ENCODE data around the gene PNMA5. TPM values are rescaled to one million over a fixed set of nuclear protein-coding genes. Genes with fewer than 3 reads are reported as not detected.

The PNMA5 gene
- total and polyA plus RNA-seq, 4 donors, result 0.09 TPM; not detected in 3

DNA sequence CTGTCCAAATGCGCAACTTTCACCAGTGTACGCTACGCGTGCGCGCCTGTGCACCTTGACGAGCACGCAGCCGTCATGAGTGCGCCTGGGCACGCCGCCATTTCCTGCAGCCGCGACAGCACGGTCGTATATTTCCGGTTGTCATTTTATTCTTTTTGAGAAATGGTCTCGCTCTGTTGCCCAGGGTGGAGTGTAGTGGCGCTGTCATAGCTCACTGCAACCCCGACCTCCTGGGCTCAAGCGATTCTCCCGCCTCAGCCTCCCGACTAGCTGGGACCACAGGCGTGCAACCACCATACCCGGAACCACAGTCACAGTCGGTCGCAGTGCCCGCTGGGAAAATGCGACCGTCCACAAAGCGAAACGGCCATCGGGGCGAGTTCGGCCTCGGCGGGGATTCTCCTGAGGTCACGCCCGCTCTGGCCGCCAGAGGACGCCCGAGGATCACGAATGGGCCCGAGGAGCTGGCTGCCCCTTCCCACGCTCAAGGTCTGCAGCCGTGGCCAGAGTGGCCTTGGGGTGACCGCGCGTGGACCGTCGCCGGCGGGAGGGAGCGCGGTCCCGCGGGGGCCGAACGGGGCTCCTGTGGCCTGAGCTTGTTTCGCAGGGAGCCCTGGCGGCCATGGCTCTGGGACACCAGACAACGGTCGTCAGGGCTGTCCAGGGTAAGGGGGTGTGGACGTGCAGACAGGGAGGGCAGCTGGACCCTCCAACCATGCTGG lies 38.6 kb upstream of the PNMA5 start (continued):
- TF ChIP-seq RAD21 (IDR thresholded peaks at IDR 0.05) (peak; percentile 85 to 95), TAF1 (conservative IDR thresholded peaks at IDR 0.05) (no peak), NR2F2 (IDR thresholded peaks at IDR 0.05) (no peak), FOXA2 (IDR thresholded peaks at IDR 0.05) (no peak), SP1 (IDR thresholded peaks at IDR 0.05) (no peak), EGR1 (IDR thresholded peaks at IDR 0.05; ENCODE audit: low read depth in 2 of 2) (no peak)
- TF ChIP-seq, protein P1, sequence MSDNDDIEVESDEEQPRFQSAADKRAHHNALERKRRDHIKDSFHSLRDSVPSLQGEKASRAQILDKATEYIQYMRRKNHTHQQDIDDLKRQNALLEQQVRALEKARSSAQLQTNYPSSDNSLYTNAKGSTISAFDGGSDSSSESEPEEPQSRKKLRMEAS (IDR thresholded peaks at IDR 0.05), result no peak

DNA sequence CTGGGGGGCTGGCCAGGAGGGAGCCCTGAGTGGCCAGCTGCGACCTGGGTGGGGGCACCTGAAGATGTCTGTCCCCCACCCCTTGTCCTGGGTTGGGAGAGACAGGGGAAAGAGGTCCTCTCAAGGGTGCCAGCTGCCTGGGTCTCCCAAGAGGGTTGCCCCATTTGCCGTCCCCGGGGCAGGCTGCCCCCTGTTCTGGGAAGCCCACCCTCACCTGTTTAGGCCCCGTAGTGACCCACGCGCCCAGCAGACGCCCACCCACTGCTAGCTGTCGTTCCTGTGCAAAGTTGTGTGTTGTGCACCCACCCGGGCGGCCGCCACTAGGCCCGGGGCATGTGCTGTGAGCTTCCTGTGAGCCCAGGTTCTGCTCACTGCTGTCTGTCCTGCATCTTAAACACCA lies 36.9 kb upstream of the PNMA5 start:
- Histone ChIP-seq H3K4me1 (ENCODE audit: control insufficient read depth in 4 of 4, insufficient read depth in 4 of 4, low read length in 3 of 4) (peaks cover 0 to 6% (median 3%) of the 10 kb centered on the region in 4 donors), H3K4me3 (ENCODE audit: low read depth in 1 of 3, low read length in 3 of 3) (no peak overlapping the region), H3K9me3 (ENCODE audit: control insufficient read depth in 4 of 4, low read length in 3 of 4) (no peaks in the 10 kb centered on the region), H3K27me3 (ENCODE audit: control insufficient read depth in 4 of 4, insufficient read depth in 4 of 4, low read length in 3 of 4) (no peaks in the 10 kb centered on the region), H3K36me3 (ENCODE audit: control insufficient read depth in 4 of 4, insufficient read depth in 3 of 4, low read depth in 1 of 4, low read length in 3 of 4) (no peaks in the 10 kb centered on the region), H3K9ac (ENCODE audit: low read depth in 1 of 2, low read length in 2 of 2) (no peak overlapping the region), H3K27ac (ENCODE audit: low read depth in 1 of 2, low read length in 2 of 2) (no peak overlapping the region)
- no peak for TF ChIP-seq EGR1 (IDR thresholded peaks at IDR 0.05; ENCODE audit: low read depth in 2 of 2)
- no peak for TF ChIP-seq RAD21 (IDR thresholded peaks at IDR 0.05)
- TF ChIP-seq, protein P2, sequence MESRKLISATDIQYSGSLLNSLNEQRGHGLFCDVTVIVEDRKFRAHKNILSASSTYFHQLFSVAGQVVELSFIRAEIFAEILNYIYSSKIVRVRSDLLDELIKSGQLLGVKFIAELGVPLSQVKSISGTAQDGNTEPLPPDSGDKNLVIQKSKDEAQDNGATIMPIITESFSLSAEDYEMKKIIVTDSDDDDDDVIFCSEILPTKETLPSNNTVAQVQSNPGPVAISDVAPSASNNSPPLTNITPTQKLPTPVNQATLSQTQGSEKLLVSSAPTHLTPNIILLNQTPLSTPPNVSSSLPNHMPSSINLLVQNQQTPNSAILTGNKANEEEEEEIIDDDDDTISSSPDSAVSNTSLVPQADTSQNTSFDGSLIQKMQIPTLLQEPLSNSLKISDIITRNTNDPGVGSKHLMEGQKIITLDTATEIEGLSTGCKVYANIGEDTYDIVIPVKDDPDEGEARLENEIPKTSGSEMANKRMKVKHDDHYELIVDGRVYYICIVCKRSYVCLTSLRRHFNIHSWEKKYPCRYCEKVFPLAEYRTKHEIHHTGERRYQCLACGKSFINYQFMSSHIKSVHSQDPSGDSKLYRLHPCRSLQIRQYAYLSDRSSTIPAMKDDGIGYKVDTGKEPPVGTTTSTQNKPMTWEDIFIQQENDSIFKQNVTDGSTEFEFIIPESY (IDR thresholded peaks at IDR 0.05), result no peak
- TF ChIP-seq, protein P3, sequence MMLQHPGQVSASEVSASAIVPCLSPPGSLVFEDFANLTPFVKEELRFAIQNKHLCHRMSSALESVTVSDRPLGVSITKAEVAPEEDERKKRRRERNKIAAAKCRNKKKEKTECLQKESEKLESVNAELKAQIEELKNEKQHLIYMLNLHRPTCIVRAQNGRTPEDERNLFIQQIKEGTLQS (IDR thresholded peaks at IDR 0.05), result no peak
- WGBS, result 93% methylated on average over 12 of the region's 12 CpGs
- no peak for DNase-seq (ENCODE audit: low spot score)

DNA sequence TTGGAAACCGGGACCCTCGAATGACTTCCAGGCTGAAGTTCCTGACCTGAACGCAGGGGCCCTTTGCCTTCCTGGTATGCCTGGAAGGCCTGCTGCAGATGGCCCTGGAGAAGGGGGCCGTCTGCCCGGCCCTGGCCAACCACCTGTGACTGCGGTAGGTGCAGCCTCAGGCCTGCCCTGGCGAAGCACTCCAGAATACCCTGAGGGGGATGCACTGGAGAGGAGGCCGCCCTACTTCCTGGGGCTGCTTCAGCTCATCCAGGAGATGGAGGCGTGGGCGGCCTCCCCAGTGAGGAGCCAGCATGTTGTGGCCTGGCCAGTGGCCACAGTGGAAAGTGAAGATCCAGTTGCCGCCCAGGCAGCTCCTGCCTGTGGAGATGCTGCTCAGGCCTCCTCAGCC lies 36.0 kb upstream of the PNMA5 start:
- Histone ChIP-seq H3K36me3 (ENCODE audit: control insufficient read depth in 4 of 4, insufficient read depth in 3 of 4, low read depth in 1 of 4, low read length in 3 of 4) (no peaks in the 10 kb centered on the region), H3K27me3 (ENCODE audit: control insufficient read depth in 4 of 4, insufficient read depth in 4 of 4, low read length in 3 of 4) (peaks cover 0 to 3% (median 0%) of the 10 kb centered on the region in 4 donors), H3K9ac (ENCODE audit: low read depth in 1 of 2, low read length in 2 of 2) (no peak overlapping the region), H3K27ac (ENCODE audit: low read depth in 1 of 2, low read length in 2 of 2) (no peak overlapping the region), H3K9me3 (ENCODE audit: control insufficient read depth in 4 of 4, low read length in 3 of 4) (no peaks in the 10 kb centered on the region), H3K4me1 (ENCODE audit: control insufficient read depth in 4 of 4, insufficient read depth in 4 of 4, low read length in 3 of 4) (peaks cover 0 to 6% (median 3%) of the 10 kb centered on the region in 4 donors), H3K4me3 (ENCODE audit: low read depth in 1 of 3, low read length in 3 of 3) (no peak overlapping the region)
- TF ChIP-seq GABPA (IDR thresholded peaks at IDR 0.05 in 1 of 2, conservative IDR thresholded peaks at IDR 0.05 in 1 of 2) (no peak), HNF4A (conservative IDR thresholded peaks at IDR 0.05) (no peak), JUND (IDR thresholded peaks at IDR 0.05) (no peak), SP1 (IDR thresholded peaks at IDR 0.05) (no peak), YY1 (IDR thresholded peaks at IDR 0.05) (no peak), TAF1 (conservative IDR thresholded peaks at IDR 0.05) (no peak), HNF4G (IDR thresholded peaks at IDR 0.05) (no peak)
- TF ChIP-seq, protein P2 (IDR thresholded peaks at IDR 0.05), result no peak
- TF ChIP-seq, protein P4, sequence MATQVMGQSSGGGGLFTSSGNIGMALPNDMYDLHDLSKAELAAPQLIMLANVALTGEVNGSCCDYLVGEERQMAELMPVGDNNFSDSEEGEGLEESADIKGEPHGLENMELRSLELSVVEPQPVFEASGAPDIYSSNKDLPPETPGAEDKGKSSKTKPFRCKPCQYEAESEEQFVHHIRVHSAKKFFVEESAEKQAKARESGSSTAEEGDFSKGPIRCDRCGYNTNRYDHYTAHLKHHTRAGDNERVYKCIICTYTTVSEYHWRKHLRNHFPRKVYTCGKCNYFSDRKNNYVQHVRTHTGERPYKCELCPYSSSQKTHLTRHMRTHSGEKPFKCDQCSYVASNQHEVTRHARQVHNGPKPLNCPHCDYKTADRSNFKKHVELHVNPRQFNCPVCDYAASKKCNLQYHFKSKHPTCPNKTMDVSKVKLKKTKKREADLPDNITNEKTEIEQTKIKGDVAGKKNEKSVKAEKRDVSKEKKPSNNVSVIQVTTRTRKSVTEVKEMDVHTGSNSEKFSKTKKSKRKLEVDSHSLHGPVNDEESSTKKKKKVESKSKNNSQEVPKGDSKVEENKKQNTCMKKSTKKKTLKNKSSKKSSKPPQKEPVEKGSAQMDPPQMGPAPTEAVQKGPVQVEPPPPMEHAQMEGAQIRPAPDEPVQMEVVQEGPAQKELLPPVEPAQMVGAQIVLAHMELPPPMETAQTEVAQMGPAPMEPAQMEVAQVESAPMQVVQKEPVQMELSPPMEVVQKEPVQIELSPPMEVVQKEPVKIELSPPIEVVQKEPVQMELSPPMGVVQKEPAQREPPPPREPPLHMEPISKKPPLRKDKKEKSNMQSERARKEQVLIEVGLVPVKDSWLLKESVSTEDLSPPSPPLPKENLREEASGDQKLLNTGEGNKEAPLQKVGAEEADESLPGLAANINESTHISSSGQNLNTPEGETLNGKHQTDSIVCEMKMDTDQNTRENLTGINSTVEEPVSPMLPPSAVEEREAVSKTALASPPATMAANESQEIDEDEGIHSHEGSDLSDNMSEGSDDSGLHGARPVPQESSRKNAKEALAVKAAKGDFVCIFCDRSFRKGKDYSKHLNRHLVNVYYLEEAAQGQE (IDR thresholded peaks at IDR 0.05), result no peak
- TF ChIP-seq, protein P5, sequence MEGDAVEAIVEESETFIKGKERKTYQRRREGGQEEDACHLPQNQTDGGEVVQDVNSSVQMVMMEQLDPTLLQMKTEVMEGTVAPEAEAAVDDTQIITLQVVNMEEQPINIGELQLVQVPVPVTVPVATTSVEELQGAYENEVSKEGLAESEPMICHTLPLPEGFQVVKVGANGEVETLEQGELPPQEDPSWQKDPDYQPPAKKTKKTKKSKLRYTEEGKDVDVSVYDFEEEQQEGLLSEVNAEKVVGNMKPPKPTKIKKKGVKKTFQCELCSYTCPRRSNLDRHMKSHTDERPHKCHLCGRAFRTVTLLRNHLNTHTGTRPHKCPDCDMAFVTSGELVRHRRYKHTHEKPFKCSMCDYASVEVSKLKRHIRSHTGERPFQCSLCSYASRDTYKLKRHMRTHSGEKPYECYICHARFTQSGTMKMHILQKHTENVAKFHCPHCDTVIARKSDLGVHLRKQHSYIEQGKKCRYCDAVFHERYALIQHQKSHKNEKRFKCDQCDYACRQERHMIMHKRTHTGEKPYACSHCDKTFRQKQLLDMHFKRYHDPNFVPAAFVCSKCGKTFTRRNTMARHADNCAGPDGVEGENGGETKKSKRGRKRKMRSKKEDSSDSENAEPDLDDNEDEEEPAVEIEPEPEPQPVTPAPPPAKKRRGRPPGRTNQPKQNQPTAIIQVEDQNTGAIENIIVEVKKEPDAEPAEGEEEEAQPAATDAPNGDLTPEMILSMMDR (IDR thresholded peaks at IDR 0.05; ENCODE audit: low read depth, low read length, missing input control), result no peak
- TF ChIP-seq, protein P3 (IDR thresholded peaks at IDR 0.05), result no peak
- WGBS, result 95% methylated on average over 11 of the region's 11 CpGs
- DNase-seq (ENCODE audit: low spot score), result no peak

Measured in liver (tissue), 9 donors.